Type B pancreatic cell (in vitro differentiated cells): ENCODE results near the gene HMGCLL1. TPM values are rescaled to one million over a fixed set of nuclear protein-coding genes. Genes with fewer than 3 reads are reported as not detected.

Experiments
- DNase-seq: peaks from one replicate; pipeline ENCODE4 v3.0.0; 2021; ENCODE audit warnings: mixed read lengths; ENCODE audit not compliant: unreplicated experiment; ENCODE audit errors: extremely low spot score
- H3K27ac Mint-ChIP-seq: 2 replicates; pipeline ENCODE4 v1.8.0; 2021; ENCODE audit warnings: mild to moderate bottlenecking, mixed read lengths
- H3K27me3 Mint-ChIP-seq: 2 replicates; pipeline ENCODE4 v1.8.0; 2021; ENCODE audit warnings: mixed read lengths
- H3K36me3 Mint-ChIP-seq: 2 replicates; pipeline ENCODE4 v1.8.0; 2021; ENCODE audit warnings: mixed read lengths
- H3K4me1 Mint-ChIP-seq: one replicate; pipeline ENCODE4 v1.8.0; 2021; ENCODE audit warnings: mixed read lengths; ENCODE audit not compliant: unreplicated experiment
- H3K4me3 Mint-ChIP-seq: 2 replicates; pipeline ENCODE4 v1.8.0; 2021; ENCODE audit warnings: mild to moderate bottlenecking, mixed read lengths
- H3K9me3 Mint-ChIP-seq: 2 replicates; pipeline ENCODE4 v1.8.0; 2021; ENCODE audit warnings: mixed read lengths
- CTCF ChIP-seq: fragments of 200-600 bp; sonication (generic); conservative IDR thresholded peaks from 2 replicates; pipeline ENCODE4 v1.5.0; 2021; ENCODE audit warnings: antibody characterized with exemption, mild to moderate bottlenecking
- total RNA-seq: library from RNA; stranded (reverse); gene quantifications from 2 replicates; pipeline ENCODE4 v1.2.1, GENCODE V29; 2021; ENCODE audit warnings: low replicate concordance

Gene HMGCLL1
- total RNA-seq, 1 donor from 2014 or later, result 1.6 TPM

- TF ChIP-seq CTCF, result no peak
- Mint-ChIP-seq H3K36me3 (no peaks in the 10 kb centered on the region), H3K27me3 (no peaks in the 10 kb centered on the region), H3K27ac (no peak overlapping the region), H3K4me1 (peaks cover 8% of the 10 kb centered on the region), H3K4me3 (no peak overlapping the region), H3K9me3 (no peaks in the 10 kb centered on the region)
- DNase-seq, result no peak
Measured at GRCh38 chr6:55531496-55531895, 47.5 kb downstream of the HMGCLL1 start.

GRCh38 chr6:55530931-55531330 is 48.1 kb downstream of the HMGCLL1 start:
- no peak overlapping the region for H3K4me3 Mint-ChIP-seq
- no peak for TF ChIP-seq CTCF
- DNase-seq, result no peak
- no peaks in the 10 kb centered on the region for H3K27me3 Mint-ChIP-seq
- H3K9me3 Mint-ChIP-seq, result no peaks in the 10 kb centered on the region
- H3K4me1 Mint-ChIP-seq, result peaks cover 8% of the 10 kb centered on the region
- no peak overlapping the region for H3K27ac Mint-ChIP-seq
- H3K36me3 Mint-ChIP-seq, result no peaks in the 10 kb centered on the region

GRCh38 chr6:55528624-55529023 is 50.4 kb downstream of the HMGCLL1 start:
- peak; percentile 59 for TF ChIP-seq CTCF
- Mint-ChIP-seq H3K27me3 (no peaks in the 10 kb centered on the region), H3K27ac (peak overlapping the region; percentile 43), H3K4me3 (no peak overlapping the region), H3K4me1 (peaks cover 8% of the 10 kb centered on the region), H3K36me3 (no peaks in the 10 kb centered on the region), H3K9me3 (no peaks in the 10 kb centered on the region)
- no peak for DNase-seq

GRCh38 chr6:55524441-55524840 is 54.6 kb downstream of the HMGCLL1 start:
- no peak for TF ChIP-seq CTCF
- DNase-seq, result no peak
- Mint-ChIP-seq H3K27me3 (no peaks in the 10 kb centered on the region), H3K9me3 (no peaks in the 10 kb centered on the region), H3K27ac (no peak overlapping the region), H3K4me1 (peaks cover 8% of the 10 kb centered on the region), H3K36me3 (no peaks in the 10 kb centered on the region), H3K4me3 (no peak overlapping the region)

GRCh38 chr6:55518529-55519060 is 60.4 kb downstream of the HMGCLL1 start:
- Mint-ChIP-seq H3K27ac (no peak overlapping the region), H3K27me3 (no peaks in the 10 kb centered on the region), H3K4me3 (no peak overlapping the region), H3K9me3 (no peaks in the 10 kb centered on the region), H3K4me1 (no peaks in the 10 kb centered on the region), H3K36me3 (no peaks in the 10 kb centered on the region)
- TF ChIP-seq CTCF, result no peak
- no peak for DNase-seq

- H3K27me3 Mint-ChIP-seq, result no peaks in the 10 kb centered on the region
- no peak for TF ChIP-seq CTCF
- no peak for DNase-seq
- no peak overlapping the region for H3K4me3 Mint-ChIP-seq
- no peak overlapping the region for H3K27ac Mint-ChIP-seq
- no peaks in the 10 kb centered on the region for H3K36me3 Mint-ChIP-seq
- no peaks in the 10 kb centered on the region for H3K4me1 Mint-ChIP-seq
- no peaks in the 10 kb centered on the region for H3K9me3 Mint-ChIP-seq
Measured at GRCh38 chr6:55516736-55517135, 62.3 kb downstream of the HMGCLL1 start.
